HG03457 (cell line): ENCODE results near the gene COL5A1.

ENCODE experiments used
- ATAC-seq: cut with Tn5 transposase; IDR thresholded peaks from one replicate; pipeline ENCODE4 v1.9.1; 2021; ENCODE audit warnings: moderate number of reproducible peaks; ENCODE audit not compliant: unreplicated experiment

COL5A1 gene

DNA sequence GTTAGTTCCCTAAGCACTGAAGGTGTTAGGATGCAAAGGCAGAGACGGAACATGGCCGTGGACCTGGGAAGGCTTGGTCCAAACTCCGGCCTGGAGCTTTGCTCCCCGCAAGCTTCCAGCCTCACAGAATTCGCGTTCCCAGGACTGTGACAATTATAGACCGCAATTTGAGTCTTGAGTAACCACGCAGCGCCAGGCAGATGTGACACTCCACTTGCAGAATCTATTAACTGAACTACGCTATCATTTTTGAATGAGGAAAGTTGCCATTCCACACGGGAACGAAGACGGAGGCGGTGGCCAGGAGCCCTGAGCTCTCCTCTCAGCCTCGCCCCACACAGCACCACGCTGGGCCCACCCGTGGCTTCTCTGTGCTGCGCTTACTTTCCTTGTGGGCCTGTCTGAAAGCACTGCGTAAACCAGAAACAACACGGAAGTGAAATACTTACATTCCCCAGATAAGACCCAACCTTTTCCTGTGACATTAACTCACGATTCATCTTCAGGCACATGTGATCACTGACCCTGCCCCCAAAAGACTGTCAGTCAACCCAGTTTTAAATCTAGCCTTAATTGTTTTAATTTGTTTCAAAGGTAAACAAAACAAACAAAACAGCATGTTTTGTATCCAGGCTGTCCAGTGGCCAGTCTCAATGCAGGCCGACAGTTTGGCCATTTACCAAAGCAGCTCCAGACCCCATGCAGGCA is 16.1 kb upstream of the COL5A1 start:
- no peak for ATAC-seq

GRCh38 chr9:134626069-134626423 is 15.6 kb upstream of the COL5A1 start:
- ATAC-seq, result no peak

GRCh38 chr9:134626571-134627416 is 14.8 kb upstream of the COL5A1 start:
- no peak for ATAC-seq

DNA sequence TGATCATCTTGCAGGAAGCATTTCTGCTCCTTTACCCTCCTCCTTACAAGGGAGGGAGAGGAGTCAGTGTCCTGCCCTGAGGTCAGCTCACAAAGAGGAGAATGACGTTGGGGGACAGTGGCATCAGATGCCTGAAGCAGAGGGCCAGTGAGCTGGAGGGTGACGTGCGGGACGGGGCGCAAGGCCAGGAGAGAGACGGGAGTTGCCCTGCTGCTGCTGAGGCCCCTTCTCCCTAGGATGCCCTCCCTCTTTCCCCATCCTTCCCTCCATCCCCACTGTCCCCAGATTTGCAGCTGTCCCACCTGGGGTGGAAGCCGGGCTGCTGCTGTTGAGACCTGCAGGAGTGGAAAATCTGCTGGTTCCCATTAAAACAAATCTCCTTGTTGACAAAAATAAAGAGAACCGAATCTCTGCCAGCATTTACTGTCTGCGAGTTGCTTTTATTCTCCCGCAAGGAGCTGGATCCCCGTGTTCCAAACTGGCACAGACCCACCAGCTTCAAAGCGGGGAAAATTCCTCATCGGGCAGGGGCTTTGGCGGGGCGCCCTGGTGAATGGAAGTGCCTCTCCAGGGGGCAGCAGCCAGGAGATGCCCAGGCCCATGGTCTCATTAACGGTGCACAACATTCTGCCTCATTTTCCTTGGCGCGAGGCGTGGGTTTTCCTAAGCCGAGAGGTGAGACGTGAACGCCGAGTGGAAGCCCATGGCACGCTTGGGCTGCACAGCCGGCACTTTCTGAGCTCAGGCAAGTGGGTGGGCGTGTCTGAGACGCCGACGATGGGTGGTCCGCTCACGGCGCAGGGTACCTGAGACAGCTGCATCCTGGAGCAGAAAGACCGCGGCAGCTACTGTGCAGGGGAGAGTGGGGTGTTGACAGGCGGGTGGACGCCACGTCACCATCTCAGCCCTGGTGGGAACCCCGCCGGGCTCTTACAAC is 13.9 kb upstream of the COL5A1 start:
- no peak for ATAC-seq

DNA sequence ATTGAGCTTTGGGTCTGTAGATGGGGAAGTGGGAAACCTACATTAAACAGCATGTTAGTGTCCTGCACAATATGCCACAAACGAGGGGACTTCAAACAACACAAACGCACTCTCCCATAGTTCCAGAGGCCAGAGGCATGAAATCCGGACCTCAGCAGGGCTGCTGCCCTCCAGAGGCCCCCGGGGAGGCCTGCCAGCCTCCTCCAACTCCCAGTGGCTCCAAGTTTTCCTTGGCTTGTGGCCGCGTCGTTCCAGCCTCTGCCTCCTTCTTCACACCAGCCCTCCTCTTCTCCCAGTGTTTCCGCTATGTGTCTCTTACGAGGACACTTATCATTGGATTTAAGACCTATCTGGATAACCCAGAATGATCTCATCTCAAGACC is 13.3 kb upstream of the COL5A1 start:
- no peak for ATAC-seq

DNA sequence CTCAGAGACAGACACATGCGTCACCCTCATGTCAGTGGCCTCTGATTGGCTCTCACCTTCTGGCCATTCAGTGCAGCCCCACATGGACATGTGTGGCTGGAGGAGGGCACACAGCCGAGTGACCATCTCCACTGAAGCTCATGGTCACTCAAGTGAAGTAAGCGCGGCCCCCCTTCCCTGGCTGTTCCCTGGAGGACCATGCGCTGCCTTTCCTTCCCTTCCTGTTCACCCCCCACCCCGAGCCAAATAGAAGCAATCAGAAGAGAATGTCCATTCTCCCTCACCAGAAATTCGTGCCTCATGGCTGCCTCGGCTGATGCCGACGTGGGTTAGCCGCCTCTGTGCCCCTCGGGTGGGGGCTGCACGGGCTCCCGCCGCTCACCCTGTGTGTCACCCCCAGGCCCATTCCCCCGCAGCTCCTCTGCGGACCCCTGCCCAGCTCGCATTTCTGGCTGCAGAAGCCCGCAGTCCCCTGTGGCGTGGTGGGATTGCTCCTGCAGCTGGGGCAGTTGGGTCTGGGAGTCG is 12.5 kb upstream of the COL5A1 start:
- no peak for ATAC-seq

DNA sequence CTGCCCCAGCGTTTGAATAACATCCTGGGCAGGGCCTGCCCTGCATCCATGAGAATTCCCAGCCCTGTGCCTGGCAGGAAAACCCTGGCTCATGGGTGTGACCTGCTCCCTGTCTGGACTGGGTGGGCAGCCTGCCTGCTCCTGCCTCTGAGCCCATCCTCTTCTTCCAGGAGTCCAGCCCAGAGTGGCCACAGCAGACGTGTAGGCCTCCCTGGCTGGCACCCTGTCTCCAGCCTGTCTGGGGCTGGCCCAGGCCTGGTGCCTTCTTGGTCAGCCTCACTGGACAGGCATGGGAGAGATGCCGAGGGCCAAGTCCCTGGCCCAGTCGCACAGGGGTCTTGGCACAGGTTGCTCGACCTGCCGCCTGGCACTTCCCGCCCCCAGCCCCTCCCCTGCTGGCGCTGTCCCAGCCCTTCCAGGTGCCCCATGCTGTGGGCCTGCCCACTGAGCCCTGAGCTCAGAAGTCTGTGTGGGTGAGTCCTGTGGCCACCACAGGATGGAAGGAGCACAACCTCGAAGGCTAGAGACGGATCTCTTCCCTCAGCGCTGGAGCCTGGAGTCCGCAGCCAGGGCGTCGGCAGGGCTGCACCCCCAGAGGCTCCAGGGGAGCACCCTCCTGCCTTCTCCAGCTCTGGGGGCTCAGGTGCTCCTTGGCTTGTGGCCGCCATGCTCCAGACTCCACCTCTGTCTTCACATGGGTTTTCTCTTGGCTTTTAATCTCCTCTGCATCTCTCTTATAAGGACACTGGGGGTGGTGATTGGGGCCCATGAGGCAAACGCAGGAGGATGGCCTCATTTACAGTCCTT is 11.8 kb upstream of the COL5A1 start:
- no peak for ATAC-seq

- ATAC-seq, result no peak
Measured at GRCh38 chr9:134630393-134630790, 11.2 kb upstream of the COL5A1 start.

DNA sequence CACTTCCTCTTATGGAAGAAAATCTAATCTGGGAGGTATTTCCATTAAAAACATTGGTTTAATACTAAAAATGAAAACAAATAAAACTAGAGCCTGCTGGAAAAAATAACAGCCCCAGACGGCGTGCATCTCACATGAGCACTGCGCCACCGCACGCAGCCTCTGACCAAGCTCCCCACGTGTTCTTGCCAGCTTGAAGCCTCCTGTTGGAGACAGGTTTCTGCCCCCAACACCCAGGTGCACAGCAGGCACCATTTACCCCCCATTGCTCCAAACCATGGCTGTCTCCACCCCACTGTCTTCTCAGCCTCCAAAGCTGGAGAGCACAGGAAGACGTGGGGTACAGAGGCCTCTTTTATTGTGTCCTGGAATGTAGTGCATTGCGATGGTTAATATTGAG is 10.7 kb upstream of the COL5A1 start:
- ATAC-seq, result no peak

DNA sequence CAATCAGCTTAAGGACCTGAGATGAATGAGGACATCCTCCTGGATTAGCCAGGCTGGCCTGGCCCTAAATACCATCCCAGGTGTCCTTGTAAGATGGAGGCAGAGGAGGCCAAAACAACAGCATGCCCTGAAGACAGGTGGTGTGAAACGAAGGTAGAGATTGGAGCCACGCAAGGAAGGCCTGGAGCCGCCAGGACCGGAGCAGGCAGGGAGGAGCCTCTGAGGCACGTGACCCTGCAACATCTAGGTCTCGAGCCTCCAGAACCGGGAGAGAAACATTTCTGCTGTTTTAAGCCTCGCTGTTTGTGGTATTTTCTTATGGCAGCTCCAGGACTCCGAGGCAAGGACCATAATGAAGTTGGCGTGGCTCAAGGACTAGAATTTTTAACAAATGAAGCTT is 9.7 kb upstream of the COL5A1 start:
- no peak for ATAC-seq

DNA sequence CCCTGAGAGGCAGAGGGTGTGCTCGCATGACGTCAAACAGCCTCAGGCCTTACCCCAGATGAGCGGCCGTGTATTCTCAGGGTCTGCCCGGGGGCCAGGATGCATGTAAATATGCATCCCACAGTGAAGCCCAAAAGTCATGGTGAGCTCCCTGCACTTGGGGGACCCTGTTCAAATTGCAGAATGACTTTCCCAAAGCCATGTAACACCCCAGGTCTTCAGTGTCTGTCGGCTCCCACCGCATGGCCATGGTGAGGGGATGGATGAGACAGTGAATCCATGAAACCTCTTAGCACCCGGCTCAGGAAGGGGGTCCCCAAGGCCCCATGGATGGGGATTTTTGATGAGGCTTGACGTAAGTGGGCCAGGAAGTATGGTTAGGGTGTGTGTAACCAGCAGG is 9.3 kb upstream of the COL5A1 start:
- no peak for ATAC-seq

DNA sequence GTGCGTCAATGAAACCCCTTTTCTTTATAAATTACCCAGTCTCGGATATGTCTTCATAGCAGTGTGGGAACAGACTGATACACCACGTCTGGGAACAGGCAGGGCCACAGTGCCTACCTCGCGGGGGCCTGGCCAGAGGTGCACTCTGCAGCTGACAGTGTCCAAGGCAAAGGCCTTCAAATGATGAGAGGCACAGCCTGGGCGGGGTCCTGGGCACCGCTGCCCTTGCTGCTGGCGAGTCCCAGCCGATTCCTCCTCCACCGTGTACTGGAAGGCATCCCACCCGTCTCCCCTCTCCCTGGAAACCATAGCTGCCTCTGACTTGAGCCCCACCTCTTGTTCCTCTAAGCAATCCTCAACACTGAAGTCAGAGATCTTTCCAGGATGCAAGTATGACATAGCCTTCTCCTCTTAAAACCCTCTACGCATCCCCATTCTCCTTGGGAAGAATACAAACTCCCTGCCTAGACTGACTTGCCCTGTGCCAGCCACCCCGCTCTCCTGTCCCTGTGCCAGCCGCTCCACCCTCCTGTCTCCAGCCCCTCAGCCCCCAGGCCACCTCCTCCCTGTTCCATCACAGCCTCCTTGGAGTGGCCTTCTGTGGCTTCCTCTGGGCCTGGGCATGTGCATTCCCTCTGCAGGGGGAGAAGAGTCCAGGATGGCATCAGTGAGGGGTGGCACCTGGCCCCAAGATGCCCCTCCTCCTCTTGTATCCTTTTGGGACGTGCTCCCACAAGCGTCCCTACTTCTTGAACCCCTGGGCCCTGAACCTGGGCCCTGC is 8.1 kb upstream of the COL5A1 start:
- no peak for ATAC-seq

DNA sequence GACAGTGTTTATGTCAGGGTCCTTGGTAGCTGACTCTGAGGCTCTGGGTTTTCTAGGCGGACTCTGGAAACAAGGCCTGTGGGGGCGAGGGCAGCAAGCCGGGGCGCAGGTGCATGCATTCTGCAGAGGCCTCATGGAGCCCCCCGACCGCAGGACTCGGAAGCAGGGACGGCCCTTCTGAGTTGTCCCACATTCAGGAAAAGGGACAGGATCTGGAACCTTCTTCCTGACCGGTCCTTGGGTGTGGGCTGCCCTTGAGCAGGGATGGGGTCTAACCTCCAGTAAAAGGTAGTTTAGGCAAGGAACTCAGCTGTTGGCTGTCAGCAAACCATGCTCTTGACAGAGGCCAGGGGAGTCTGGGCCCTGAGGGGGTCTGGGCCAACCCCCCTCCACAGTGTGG is 7.4 kb upstream of the COL5A1 start:
- ATAC-seq, result no peak

DNA sequence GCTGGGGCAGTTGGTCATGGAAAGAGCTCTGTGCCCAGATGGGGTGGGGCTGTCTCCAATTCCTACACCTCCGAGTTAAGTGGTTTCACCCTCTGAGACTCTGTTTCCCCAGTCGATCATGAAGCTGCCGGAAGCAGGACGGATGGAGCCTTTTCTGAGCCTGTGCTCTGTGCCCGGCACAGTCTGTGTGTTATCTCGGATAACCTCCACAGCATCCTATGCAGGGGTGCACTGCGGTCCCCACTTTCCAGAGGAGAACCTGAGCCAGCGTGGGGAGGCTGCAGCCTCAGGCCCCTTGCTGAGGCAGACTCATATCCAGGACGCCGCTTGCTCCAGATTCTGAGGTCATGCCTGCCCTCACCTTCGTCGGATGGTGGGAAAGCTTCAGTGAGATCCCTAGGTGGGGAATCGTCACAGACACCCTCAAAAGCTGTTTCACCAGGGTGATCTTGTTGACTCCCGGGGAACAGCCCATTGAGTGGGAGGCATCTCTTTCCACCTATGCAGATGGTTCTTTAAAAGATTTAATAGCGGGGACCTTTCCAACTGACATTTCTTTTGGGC is 6.9 kb upstream of the COL5A1 start:
- no peak for ATAC-seq

GRCh38 chr9:134635351-134636148 is 6.1 kb upstream of the COL5A1 start:
- ATAC-seq, result no peak

- no peak for ATAC-seq
Measured at GRCh38 chr9:134636149-134636507, 5.5 kb upstream of the COL5A1 start.

DNA sequence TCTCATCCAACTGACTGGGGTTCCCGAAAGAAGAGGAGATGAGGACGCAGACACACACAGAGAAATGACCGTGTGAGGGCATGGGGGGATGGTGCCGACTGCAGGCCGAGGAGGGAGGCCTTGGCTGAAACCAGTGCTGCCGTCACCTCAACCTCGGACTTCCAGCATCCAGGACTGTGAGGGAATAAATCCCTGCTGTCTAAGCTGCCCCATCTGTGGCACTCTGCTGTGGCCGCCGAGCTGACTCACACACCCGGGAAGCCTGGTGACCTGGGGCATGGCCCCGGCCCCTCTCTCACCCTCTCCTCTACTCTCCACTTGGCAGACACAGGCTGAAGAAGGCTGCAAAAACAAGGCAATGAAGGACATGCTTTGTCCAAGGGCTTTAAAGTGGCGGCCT is 4.4 kb upstream of the COL5A1 start:
- no peak for ATAC-seq

DNA sequence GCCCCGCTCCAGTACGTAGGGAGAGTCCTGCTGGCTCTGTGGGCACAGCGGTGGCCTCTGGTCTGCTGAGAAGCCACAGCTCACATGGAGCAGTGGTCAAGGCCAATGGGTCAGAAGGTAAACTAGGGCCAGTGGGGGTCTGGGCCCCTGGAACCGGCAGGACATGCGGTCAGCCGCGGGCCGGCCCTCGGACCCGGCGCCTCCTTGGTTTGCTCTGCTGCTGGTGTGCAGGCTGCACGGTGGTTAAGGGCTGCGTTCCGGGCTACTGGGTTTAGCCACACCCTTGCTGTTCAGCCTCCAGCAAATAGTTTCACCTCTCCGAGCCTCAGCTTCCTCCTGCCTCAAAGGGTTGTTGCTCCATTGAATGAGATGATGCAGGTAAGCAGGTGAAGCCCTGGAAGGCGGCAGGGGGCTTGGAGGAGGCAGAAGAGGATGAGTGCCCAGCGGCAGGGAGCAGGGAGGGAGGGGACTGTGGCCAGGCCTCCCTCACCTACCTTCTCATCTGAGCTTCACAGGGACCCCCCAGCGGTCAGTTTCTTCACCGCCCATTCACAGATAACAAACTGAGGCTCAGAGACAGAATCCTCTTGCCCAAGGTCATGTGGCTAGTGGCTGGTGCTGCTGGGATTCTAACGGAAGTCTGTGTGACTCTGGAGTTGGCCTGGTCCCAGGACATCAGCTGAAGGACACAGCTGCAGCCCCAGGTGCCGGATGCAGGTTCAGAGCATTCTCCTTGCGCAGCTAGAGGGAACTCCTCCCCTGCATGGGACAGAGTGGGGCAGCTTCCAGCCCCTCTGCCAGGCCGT is 3.7 kb upstream of the COL5A1 start:
- ATAC-seq, result no peak
